ENCODE data around the gene MUCL1.

- no peak for TF ChIP-seq CTCF (IDR thresholded peaks at IDR 0.05)
- TF ChIP-seq EP300 (IDR thresholded peaks at IDR 0.05): no peak
Observed at GRCh38 chr12:54861927-54862326, 7.6 kb downstream of the MUCL1 start.

Data from suprapubic skin (tissue), 3 donors.